ENCODE data around the gene ADSS1. TPM values are rescaled to one million over a fixed set of nuclear protein-coding genes. Genes with fewer than 3 reads are reported as not detected.

The ADSS1 gene
- polyA plus RNA-seq, 4 donors = 14.5 to 18.5 (median 17.3) TPM

DNA sequence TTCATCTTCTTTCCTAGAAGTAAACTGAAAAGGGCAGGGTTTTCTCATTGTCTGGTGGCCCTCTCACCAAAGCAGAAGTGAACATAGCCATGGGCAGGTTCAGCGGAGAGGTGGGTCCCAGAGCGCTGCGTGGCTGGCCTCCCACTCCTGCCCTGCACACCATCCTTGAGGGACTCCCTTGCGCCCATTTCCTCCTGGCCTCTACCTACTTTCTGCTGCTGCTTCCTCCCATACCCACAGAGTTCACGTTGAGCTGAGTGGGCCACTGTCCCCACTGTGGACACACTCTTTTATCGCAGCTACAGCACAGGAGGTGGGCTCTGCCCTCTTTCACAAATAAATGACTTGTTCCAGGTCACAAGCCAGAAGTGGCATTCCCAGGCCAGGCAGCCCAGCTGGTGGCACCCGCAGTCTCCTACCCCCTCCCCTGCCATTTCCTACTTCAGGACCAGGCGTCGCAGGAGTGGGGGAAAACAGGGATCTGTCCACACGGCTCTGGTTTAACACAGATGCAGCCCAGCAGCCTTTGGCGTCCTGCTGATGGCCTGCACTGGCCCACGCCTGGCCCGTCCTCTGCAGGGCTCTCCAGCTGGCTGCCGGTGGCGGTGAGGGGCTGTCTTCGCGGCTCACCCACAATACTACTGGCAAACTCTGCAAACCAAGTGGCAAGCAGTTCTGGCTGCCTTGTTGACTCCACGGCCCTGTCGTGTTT lies 33.8 kb downstream of the ADSS1 start:
- DNase-seq (ENCODE audit: low read depth in 4 of 4, low spot score in 3 of 4) = no peak

- no peak for DNase-seq (ENCODE audit: low read depth in 4 of 4, low spot score in 3 of 4)
Measured at GRCh38 chr14:104758981-104759969, 35.2 kb downstream of the ADSS1 start.

DNA sequence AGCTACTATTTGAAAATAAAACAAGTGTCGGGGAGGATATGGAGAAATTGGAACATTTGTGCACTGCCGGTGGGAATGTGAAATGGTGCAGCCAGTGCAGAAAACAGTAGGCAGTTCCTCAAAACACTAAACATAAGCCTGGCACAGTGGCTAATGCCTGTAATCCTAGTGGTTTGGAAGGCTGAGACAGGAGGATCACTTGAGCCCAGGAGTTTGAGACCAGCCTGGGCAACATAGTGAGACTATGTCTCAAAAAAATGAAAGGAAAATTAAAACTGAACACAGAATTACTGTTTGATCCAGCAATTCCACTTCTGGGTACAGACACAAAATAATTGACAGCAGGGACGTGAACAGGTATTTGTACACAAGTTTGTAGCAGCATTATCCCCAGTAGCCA lies 41.5 kb downstream of the ADSS1 start:
- no peak for DNase-seq (ENCODE audit: low read depth in 4 of 4, low spot score in 3 of 4)

GRCh38 chr14:104766256-104766862 lies 42.3 kb downstream of the ADSS1 start:
- DNase-seq (ENCODE audit: low read depth in 4 of 4, low spot score in 3 of 4) = no peak

DNA sequence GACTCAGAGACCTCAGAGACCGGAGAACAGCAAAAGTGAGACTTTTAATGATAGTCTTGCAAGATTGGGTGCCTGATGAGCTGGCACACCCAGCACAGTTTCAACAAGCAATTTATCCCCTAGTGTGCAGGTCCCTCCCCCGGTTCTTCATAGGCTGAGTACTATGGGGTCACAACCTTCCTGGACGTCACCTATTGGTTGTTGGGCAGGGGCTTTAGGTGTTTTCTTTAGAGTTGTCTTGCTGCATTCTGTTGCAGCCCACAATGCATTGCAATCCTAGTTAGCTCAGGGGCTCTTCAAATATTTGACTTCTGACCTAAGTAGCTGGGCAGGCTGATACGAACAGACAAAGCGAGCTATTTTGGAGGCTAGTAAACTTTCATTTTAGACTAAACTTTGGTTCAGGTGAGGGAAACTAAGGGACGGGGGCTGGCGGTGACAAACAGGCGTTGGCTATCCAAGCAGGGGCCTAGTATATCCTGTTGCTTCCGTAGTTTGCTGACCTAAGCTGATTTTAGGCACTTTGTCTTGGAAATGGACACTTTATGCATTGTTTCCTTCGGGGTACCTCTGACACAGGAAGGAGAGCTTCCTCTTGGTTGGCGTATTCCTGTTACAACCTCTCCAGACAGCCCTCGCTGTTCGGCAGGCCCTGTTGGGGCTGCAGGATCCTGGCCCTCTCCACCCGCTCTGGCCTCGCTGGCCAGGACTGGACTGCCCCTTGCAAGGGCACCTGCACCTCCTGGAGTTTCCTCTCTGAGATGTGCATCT lies 43.0 kb downstream of the ADSS1 start:
- DNase-seq (ENCODE audit: low read depth in 4 of 4, low spot score in 3 of 4) = no peak

DNA sequence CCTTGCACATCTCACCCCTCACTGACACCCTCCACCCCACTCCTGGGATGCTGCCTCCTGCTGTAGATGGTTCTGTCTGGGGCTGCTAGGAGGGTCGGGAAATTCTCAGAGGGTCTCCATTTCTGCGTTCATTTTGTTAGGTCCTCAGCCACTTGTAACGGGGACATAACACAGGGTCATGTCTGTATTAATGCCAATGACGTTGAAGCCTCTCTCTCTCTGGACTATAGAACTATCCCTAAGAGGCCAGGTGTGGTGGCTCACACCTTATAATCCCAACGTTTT lies 43.5 kb downstream of the ADSS1 start:
- DNase-seq (ENCODE audit: low read depth in 4 of 4, low spot score in 3 of 4) = no peak

GRCh38 chr14:104768437-104769323 lies 44.7 kb downstream of the ADSS1 start:
- peak; percentile 71 to 79 (median 73) for DNase-seq (ENCODE audit: low read depth in 4 of 4, low spot score in 3 of 4)

DNA sequence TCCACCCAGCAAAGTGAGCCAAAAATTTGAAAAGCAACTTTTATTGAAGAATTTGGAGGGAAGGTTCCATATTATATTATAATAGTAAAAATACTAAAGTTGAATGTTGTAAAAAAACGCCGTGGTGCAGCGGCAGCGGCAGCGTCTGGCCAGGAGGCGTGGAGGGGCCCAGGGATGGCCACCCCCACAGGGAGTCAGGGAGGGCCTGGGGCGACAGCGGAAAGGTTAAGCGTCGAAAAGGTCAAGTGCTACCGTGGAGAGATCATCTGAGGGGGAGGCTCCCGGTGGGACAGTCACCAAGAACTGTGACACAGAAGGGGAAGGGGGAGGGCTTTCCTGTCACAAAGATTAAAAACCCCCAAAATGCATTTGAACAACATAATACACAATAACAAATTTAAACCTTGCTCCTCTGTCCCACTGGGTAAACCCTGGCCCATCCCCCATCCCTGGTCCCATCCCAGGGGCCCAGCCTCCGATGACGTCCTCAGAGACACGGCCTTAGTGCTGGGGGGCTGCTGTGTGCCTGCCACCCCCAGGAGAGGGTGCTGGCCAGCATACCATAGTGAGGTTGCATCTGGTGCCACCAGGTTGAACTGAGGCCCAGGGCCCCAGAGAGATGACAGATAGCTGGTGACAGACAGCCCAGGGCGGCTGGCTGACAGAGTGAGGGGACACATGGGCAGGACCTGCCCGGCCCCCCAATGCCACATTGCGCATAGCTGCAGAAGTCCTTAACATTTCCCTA lies 45.5 kb downstream of the ADSS1 start:
- no peak for DNase-seq (ENCODE audit: low read depth in 4 of 4, low spot score in 3 of 4)

DNA sequence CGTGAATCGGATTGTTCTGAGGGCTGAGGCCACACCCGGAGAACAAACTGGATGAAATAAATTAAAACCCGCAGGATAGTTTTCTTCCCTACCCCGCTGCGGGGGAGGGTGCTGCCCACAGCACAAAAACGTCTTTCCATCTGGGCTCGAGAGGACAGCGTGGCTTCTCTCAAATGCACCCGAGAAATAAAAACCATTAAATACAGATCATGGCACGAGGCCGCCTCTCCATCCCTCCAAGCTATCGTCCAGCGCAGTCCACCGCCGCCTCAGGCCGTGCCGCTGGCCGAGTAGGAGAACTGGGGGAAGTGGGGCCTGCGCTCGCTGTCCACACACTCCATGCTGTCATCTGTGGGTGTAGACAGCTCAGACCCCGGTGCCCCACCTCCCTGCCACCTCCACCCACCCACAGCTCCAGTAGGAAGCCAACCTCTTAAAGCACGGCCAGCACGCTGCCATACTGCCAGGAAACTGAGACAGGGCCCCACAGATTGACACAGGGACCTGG lies 46.1 kb downstream of the ADSS1 start:
- no peak for DNase-seq (ENCODE audit: low read depth in 4 of 4, low spot score in 3 of 4)

DNA sequence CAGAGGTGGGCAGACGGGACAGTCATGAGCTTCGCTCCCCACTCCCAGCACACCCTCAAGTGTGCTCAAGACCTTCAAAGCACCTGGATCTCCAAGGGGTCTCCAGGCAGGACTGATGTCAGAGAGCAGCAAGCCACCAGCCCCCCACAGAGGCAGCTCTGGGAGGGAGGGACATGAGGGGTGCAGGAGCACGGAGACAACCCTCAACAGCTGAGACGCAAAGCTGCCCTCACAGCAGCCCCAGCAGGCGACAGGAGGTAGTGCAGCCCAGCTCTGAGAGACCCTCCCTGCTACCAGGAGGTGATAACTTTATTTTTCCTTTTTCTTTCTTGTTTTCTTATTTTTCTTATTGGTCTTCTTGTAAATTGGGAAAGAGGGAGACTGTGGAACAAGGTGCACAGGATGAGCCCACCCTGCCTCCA lies 46.8 kb downstream of the ADSS1 start:
- no peak for DNase-seq (ENCODE audit: low read depth in 4 of 4, low spot score in 3 of 4)

DNA sequence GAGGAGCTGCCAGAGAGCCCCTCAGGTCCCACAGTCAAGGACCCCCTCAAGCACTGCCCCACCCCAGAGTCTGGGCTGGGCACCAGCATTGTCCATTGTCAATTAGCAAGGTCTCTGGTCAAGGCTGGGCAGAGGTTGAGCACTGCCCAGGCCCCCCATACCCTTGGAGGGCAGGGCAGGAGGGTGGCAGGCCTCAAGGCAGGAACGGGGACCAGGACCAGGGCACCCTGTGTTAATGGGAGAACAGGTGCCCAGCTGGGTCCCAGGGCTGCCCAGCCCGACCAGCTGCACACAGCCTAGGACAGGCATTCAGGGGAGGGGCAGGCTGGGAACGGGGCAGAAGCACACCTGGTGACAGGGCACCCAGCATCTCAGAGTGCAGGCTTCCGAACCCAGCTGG lies 47.3 kb downstream of the ADSS1 start:
- no peak for DNase-seq (ENCODE audit: low read depth in 4 of 4, low spot score in 3 of 4)

DNA sequence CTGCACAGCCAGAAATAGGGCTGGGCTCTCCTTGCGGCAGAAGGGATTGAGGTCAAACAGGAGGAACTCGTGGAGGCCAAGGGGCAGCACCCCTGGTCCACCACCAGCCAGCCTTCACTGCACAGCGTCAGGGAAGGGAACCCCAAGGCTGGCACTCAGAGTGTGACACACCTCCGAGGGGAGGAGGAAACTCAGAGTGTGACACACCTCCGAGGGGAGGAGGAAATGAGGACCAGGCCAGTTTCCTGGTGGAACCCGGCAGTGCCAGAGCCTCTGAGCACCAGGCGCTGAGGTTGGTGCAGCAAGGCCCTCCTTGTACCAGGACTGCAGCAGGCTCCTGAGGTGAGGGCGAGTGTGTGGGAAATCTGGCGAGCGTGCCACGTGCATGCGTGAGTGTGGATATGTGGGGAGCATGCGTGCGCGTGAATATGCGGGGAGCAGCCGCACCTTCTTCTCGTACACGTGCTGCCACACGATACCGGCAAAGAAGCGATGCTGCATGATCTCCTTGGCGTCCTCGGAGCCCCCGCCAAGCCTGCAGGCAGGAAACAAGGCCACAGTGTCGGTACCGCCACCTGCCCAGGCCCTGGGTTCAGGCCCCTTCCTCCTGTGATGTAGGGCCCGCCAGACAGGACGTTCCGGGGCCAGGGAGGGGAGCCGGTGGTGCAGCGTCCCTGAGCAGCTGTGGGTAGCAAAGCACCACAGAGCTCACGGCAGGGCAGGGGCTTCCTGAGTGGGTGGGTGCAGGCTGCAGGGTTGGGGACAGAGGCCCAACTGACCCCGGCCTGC lies 48.1 kb downstream of the ADSS1 start:
- DNase-seq (ENCODE audit: low read depth in 4 of 4, low spot score in 3 of 4) = no peak

DNA sequence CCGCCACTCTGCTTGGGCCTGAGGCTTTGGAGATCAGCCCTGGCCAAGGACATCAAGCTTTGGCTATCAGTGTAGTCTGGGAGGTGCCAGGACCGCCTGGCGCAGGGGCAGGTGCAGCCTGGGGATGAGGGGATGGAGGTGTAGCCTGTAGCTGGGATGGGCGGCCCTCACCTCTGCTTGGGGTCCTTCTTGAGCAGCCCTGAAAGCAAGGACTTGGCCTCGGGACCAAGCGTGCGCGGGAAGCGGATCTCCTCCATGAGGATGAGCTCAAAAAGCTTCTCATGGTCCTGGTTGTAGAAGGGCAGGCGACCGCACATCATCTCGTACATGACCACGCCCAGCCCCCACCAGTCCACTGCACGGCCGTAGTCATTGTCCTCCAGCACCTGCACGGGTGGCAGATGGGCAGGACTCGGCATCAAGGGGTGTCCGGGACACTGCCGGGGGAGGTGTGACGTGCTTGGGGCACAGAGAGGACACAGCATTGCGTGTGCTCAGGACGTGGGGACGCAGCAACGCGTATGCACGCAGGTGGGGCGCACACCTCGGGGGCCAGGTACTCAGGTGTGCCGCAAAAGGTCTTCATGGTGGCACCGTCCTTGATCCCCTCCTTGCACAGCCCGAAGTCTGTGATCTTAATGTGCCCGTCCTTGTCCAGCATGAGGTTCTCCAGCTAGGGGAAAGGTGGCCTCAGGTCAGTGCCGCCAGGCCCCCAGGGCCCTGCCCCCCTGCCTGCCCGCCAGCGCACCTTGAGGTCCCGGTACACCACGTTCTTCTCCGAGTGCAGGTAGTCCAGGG lies 48.9 kb downstream of the ADSS1 start:
- no peak for DNase-seq (ENCODE audit: low read depth in 4 of 4, low spot score in 3 of 4)

DNA sequence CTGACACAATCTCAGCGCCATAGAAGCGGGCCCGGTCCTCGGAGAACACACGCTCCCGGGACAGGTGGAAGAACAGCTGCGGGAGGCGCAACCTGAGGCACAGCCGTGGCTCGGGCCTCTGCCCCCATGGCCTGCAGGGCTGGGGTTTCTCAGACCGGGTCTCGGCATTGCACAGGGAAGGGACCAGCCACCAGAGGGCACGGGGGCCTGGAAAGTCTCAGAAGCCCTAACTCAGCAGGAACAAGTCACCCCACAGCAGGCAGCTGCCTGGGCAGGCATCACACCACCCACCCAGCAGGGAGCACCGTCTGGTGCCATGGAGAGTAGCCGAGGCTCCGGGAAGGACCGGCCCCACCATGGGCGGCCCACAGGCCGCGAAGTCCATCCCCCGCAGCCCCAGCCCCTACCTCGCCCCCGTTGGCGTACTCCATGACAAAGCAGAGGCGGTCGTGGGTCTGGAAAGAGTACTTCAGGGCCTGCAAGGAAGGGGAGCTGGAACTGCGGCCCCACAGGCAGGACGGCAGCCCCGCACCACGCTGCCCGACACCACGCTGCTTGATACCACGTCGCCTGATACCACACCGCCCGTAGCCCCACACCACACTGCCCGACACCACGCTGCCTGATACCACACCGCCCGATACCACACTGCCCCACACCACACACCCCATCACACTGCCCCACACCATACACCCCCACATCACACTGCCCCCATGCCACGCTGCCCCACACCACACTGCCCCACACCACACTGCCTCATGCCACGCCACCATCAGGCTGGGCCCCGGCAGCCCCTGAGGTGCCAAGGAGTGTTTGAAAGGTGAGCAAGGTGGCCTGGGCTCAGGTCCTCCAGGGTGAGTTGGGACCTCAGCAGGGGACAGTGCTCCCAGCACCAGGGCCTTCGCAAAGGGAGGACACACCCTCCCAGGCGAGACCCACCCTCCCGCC lies 49.8 kb downstream of the ADSS1 start:
- DNase-seq (ENCODE audit: low read depth in 4 of 4, low spot score in 3 of 4) = no peak

GRCh38 chr14:104774453-104775072 lies 50.5 kb downstream of the ADSS1 start:
- no peak for DNase-seq (ENCODE audit: low read depth in 4 of 4, low spot score in 3 of 4)

DNA sequence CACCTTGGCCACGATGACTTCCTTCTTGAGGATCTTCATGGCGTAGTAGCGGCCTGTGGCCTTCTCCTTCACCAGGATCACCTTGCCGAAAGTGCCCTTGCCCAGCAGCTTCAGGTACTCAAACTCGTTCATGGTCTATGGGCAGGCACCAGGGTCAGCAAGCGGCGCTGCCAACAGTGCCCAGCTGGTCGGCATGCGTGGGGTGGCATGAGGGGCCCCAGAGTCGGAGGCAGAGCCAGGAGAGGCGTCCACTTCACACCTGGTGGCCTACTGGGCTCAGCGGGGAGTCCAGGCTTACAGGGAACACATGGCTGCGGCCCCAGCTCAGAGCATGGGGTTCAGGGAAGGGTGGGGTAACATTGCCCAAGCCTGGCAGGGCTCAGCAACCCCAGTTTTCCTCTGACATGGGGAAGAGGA lies 51.1 kb downstream of the ADSS1 start:
- DNase-seq (ENCODE audit: low read depth in 4 of 4, low spot score in 3 of 4) = no peak
